Iris pigment epithelial cell (primary cell): Measurements from ENCODE around the gene ENTPD8.
"Not testable (repeated sequence)": the region's sequence is repeated elsewhere in the genome, so short reads cannot be mapped to it uniquely, and the experiment has no call there.

Experiments
- DNase-seq: peaks from one replicate; pipeline ENCODE4 v3.0.0-alpha.2; 2011; ENCODE audit warnings: low read depth

The ENTPD8 gene

GRCh38 chr9:137394866-137395665, 46.1 kb downstream of the ENTPD8 start:
- no peak for DNase-seq

GRCh38 chr9:137393176-137394150, 47.7 kb downstream of the ENTPD8 start:
- no peak for DNase-seq

GRCh38 chr9:137392232-137393007, 48.7 kb downstream of the ENTPD8 start:
- DNase-seq, result no peak

- DNase-seq, result no peak
Measured at GRCh38 chr9:137391411-137391754, 49.8 kb downstream of the ENTPD8 start.

GRCh38 chr9:137390553-137391410, 50.4 kb downstream of the ENTPD8 start:
- DNase-seq, result no peak

GRCh38 chr9:137389428-137389746, 51.8 kb downstream of the ENTPD8 start:
- no peak for DNase-seq

GRCh38 chr9:137388589-137389427, 52.3 kb downstream of the ENTPD8 start:
- DNase-seq, result no peak

- no peak for DNase-seq
Measured at GRCh38 chr9:137387891-137388560, 53.1 kb downstream of the ENTPD8 start.

- DNase-seq, result peak; percentile 31
Measured at GRCh38 chr9:137387114-137387890, 53.9 kb downstream of the ENTPD8 start.

- not testable (repeated sequence) for DNase-seq
Measured at GRCh38 chr9:137386507-137387113, 54.5 kb downstream of the ENTPD8 start.

GRCh38 chr9:137385061-137385655, 56.0 kb downstream of the ENTPD8 start:
- no peak for DNase-seq
